Testis (tissue), 5 donors: ENCODE data around the gene SVIP. TPM values are rescaled to one million over a fixed set of nuclear protein-coding genes. Genes with fewer than 3 reads are reported as not detected.

Source experiments
- DNase-seq: peaks from one replicate; pipeline ENCODE4 v3.0.0-alpha.2; 2019
- H3K27ac ChIP-seq, 2 donors: fragments of 200-600 bp; sonication (generic); one replicate each; pipeline ENCODE4 v1.5.1; 2019
- H3K27me3 ChIP-seq: fragments of 200-600 bp; sonication (generic); one replicate; pipeline ENCODE4 v1.5.1; 2019
- H3K36me3 ChIP-seq: fragments of 200-600 bp; sonication (generic); one replicate; pipeline ENCODE4 v1.5.1; 2017; ENCODE audit warnings: low read depth; ENCODE audit errors: missing control alignments
- H3K4me1 ChIP-seq: fragments of 200-600 bp; sonication (generic); one replicate; pipeline ENCODE4 v1.5.1; 2019
- H3K4me3 ChIP-seq, 2 donors: fragments of 200-600 bp; sonication (generic); one replicate each; pipeline ENCODE4 v1.5.1; 2017 to 2019
- H3K9me3 ChIP-seq: fragments of 200-600 bp; sonication (generic); one replicate; pipeline ENCODE4 v1.5.1; 2017
- CTCF ChIP-seq, 3 experiments: fragments of 450-650 bp in 2 of 3; fragments of 200-600 bp in 1 of 3; sonication (generic) in 1 of 3; IDR thresholded peaks; one replicate each; pipeline ENCODE4 v1.5.1; 2016 to 2019; ENCODE audit warnings: antibody characterized with exemption in 3 of 3, mild to moderate bottlenecking in 2 of 3, moderate library complexity in 1 of 3
- POLR2A ChIP-seq: fragments of 450-650 bp; IDR thresholded peaks from one replicate; pipeline ENCODE4 v1.6.1; 2017; ENCODE audit warnings: antibody characterized with exemption, mild to moderate bottlenecking, moderate library complexity
- WGBS, 2 donors: methylation state at CpG; one replicate each; pipeline ENCODE4 v1.1.5; 2018; 5-methylcytosine and 5-hydroxymethylcytosine counted together
- intact Hi-C: fragments of 100-400 bp; cut with DNase I; formaldehyde crosslinking; loops from one replicate; pipeline ENCODE4 v1.15.1; 2023; ENCODE audit warnings: low total_unique reads
- long read RNA-seq, 2 donors: transcript quantifications; one replicate each; lab custom pipeline, GENCODE V29; 2026
- polyA plus RNA-seq: library from polyadenylated mRNA; stranded (reverse); fragments of 350-450 nt; fragmentation: Illumina TruSeq; extraction: RNeasy Lipid Tissue Mini Kit (QIAGEN cat#74804); gene quantifications from one replicate; pipeline ENCODE4 v1.2.3, GENCODE V29; 2014; ENCODE audit warnings: low read depth, low replicate concordance; ENCODE audit not compliant: insufficient read depth
- total RNA-seq, 2 donors: library from RNA; depleted of rRNA; stranded (reverse); fragments of >200 nt; gene quantifications; one replicate each; pipeline ENCODE4 v1.2.3, GENCODE V29; 2016

The SVIP gene
- total RNA-seq (10 to 100 TPM; 19.3 to 22.7 TPM), polyA plus RNA-seq (80.1 TPM)
- long read RNA-seq, donor 1, full-length matches to known transcripts = 32 of 32 reads
- long read RNA-seq, donor 1, partial matches to known transcripts = 0 of 32 reads
- long read RNA-seq, donor 1, other reads (novel, unspliced or antisense) = 0 of 32 reads
- long read RNA-seq, donor 2, full-length matches to known transcripts = 17 of 23 reads
- long read RNA-seq, donor 2, partial matches to known transcripts = 6 of 23 reads
- long read RNA-seq, donor 2, other reads (novel, unspliced or antisense) = 0 of 23 reads

- peak; percentile 97 for DNase-seq
- no peaks in the 10 kb centered on the region for H3K27me3 ChIP-seq
- intact Hi-C loops = no loop called here
- no peaks in the 10 kb centered on the region for H3K4me1 ChIP-seq
- no peaks in the 10 kb centered on the region for H3K9me3 ChIP-seq
- no peaks in the 10 kb centered on the region for H3K36me3 ChIP-seq
- peak within 1 kb of the TSS; percentile 66 to 98 for H3K4me3 ChIP-seq
- TF ChIP-seq CTCF (IDR thresholded peaks at IDR 0.05) (peak in 2 of 3 experiments; percentile 50 to 53), POLR2A (no peak)
- 0 to 1% methylated on average over 15 to 73 of the region's 79 CpGs for WGBS, 2 donors
- peak within 1 kb of the TSS; percentile 85 to 87 for H3K27ac ChIP-seq
Observed at GRCh38 chr11:22829231-22830081, at the start of gene SVIP. Gene SVIP (minus strand): TSS chr11:22829801. CDS start chr11:22829748, 53 bp downstream.

GRCh38 chr11:22878604-22879003 is 49.0 kb upstream of the SVIP start:
- TF ChIP-seq POLR2A (no peak), CTCF (IDR thresholded peaks at IDR 0.05) (no peak)
- H3K36me3 ChIP-seq = no peaks in the 10 kb centered on the region
- H3K4me3 ChIP-seq = no peak overlapping the region
- no peaks in the 10 kb centered on the region for H3K27me3 ChIP-seq
- intact Hi-C loops = no loop called here
- no peak for DNase-seq
- no peaks in the 10 kb centered on the region for H3K9me3 ChIP-seq
- H3K4me1 ChIP-seq = no peaks in the 10 kb centered on the region
- H3K27ac ChIP-seq = no peak overlapping the region

GRCh38 chr11:22878039-22878438 is 48.4 kb upstream of the SVIP start:
- Histone ChIP-seq H3K27me3 (no peaks in the 10 kb centered on the region), H3K27ac (no peak overlapping the region), H3K36me3 (no peaks in the 10 kb centered on the region), H3K9me3 (no peaks in the 10 kb centered on the region), H3K4me3 (no peak overlapping the region), H3K4me1 (no peaks in the 10 kb centered on the region)
- no peak for DNase-seq
- intact Hi-C loops = no loop called here
- TF ChIP-seq POLR2A (no peak), CTCF (IDR thresholded peaks at IDR 0.05) (no peak)

- Histone ChIP-seq H3K9me3 (no peaks in the 10 kb centered on the region), H3K4me1 (no peaks in the 10 kb centered on the region), H3K27ac (no peak overlapping the region), H3K4me3 (no peak overlapping the region), H3K27me3 (no peaks in the 10 kb centered on the region), H3K36me3 (no peaks in the 10 kb centered on the region)
- peak; percentile 89 for DNase-seq
- peak; percentile 64 to 83 (median 74) for TF ChIP-seq CTCF (IDR thresholded peaks at IDR 0.05)
- no peak for TF ChIP-seq POLR2A
- WGBS, 2 donors = 21 to 24% methylated on average over 2 of the region's 2 CpGs
- intact Hi-C loops = no loop called here
Observed at GRCh38 chr11:22875869-22876473, 46.4 kb upstream of the SVIP start.
